A673 (cell line): ENCODE data around the gene SLC25A20. TPM values are rescaled to one million over a fixed set of nuclear protein-coding genes. Genes with fewer than 3 reads are reported as not detected.

Experiments
- BruUV-seq: library from RNA; stranded (reverse); fragments of 400-500 nt; replicated peaks from 2 replicates; lab custom pipeline; 2021; lab: Mats Ljungman, UMichigan
- CTCF ChIA-PET: fragments of 300-600 bp; sonication (Branson Sonifier 250); formaldehyde crosslinking; loops from one replicate; lab custom pipeline; 2022; ENCODE audit warnings: antibody characterized with exemption; lab: Charles Lee
- POLR2A ChIA-PET: fragments of 300-600 bp; sonication (Branson Sonifier 250); formaldehyde crosslinking; loops from one replicate; lab custom pipeline; 2022; ENCODE audit warnings: antibody characterized with exemption; ENCODE audit not compliant: low non-redundant PET; lab: Charles Lee
- DNase-seq: peaks from one replicate; pipeline ENCODE4 v3.0.0-alpha.2; 2015; ENCODE audit warnings: low spot score
- H3K27ac ChIP-seq: fragments of 200-600 bp; sonication (generic); 2 replicates; pipeline ENCODE4 v1.5.1; 2016; ENCODE audit warnings: mixed run types, low read depth, mild to moderate bottlenecking, mixed read lengths, antibody characterized with exemption, low read length; ENCODE audit not compliant: poor library complexity, severe bottlenecking
- H3K27me3 ChIP-seq: fragments of 200-600 bp; sonication (generic); replicated peaks from 2 replicates; pipeline ENCODE4 v1.6.1; 2017; ENCODE audit warnings: mixed run types, low read depth, mild to moderate bottlenecking, mixed read lengths, antibody characterized with exemption, low read length; ENCODE audit not compliant: insufficient read depth, poor library complexity
- H3K36me3 ChIP-seq: fragments of 200-600 bp; sonication (generic); 2 replicates; pipeline ENCODE4 v1.6.1; 2016; ENCODE audit warnings: mixed run types, mild to moderate bottlenecking, mixed read lengths, antibody characterized with exemption, low read length; ENCODE audit not compliant: insufficient read depth, poor library complexity, severe bottlenecking
- H3K4me1 ChIP-seq: fragments of 200-600 bp; sonication (generic); 2 replicates; pipeline ENCODE4 v1.6.1; 2017; ENCODE audit warnings: mixed run types, mild to moderate bottlenecking, mixed read lengths, antibody characterized with exemption, low read length; ENCODE audit not compliant: insufficient read depth, poor library complexity, severe bottlenecking
- H3K4me3 ChIP-seq: fragments of 200-600 bp; sonication (generic); 2 replicates; pipeline ENCODE4 v1.5.1; 2016; ENCODE audit warnings: low read depth, mixed run types, mild to moderate bottlenecking, mixed read lengths, low read length; ENCODE audit not compliant: poor library complexity, severe bottlenecking
- H3K9me3 ChIP-seq: fragments of 200-600 bp; sonication (generic); 2 replicates; pipeline ENCODE4 v1.6.1; 2016; ENCODE audit warnings: mixed run types, low read depth, mild to moderate bottlenecking, mixed read lengths, antibody characterized with exemption, low read length; ENCODE audit not compliant: poor library complexity, severe bottlenecking
- CTCF ChIP-seq: fragments of 300-800, 200-600 bp; sonication (generic); conservative IDR thresholded peaks from 2 replicates; pipeline ENCODE4 v1.5.1; 2017; ENCODE audit warnings: low read depth, mild to moderate bottlenecking, antibody characterized with exemption, low read length, moderate library complexity, mixed read lengths
- EZH2 ChIP-seq: fragments of 200-600 bp; sonication (generic); IDR thresholded peaks from 2 replicates; pipeline ENCODE4 v1.6.1; 2017; ENCODE audit warnings: borderline replicate concordance, low read depth, mild to moderate bottlenecking, mixed read lengths, antibody characterized with exemption, low read length; ENCODE audit not compliant: poor library complexity, severe bottlenecking
- intact Hi-C: fragments of 100-400 bp; cut with micrococcal nuclease; formaldehyde crosslinking; loops from one replicate; pipeline ENCODE4 v1.10.0; 2022; ENCODE audit not compliant: unreplicated experiment
- total RNA-seq: library from RNA; stranded (reverse); gene quantifications from 2 replicates; pipeline ENCODE4 v1.2.3, GENCODE V29; 2021

The SLC25A20 gene
- total RNA-seq, 1 experiment from 2014 or later = 4.9 TPM

DNA sequence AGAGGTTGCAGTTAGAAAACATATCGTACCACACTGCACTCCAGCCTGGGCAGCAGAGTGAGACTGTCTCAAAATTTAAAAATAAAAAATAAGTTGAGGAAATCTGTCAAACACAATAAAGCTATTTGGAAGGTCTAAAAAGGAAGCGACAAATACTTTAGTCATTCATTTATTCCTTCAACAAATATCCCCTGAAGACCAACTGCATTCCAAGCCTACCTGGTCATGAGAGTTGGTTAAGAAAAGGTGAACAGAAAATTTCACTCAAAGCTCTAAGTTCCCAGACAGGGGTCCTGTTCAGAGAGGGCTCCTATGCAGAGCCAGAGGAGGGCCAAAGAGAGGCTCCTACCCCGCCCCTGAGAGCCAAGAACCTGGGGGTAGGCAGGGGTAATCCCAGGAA is 35.6 kb downstream of the SLC25A20 start:
- no peak for DNase-seq
- no peak overlapping the region for H3K4me3 ChIP-seq
- ChIA-PET CTCF (no interaction called here), POLR2A (no interaction called here)
- BruUV-seq = no TSS peak
- TF ChIP-seq CTCF = no peak
- no peak for TF ChIP-seq EZH2
- intact Hi-C loops = no loop called here
- H3K9me3 ChIP-seq = no peaks in the 10 kb centered on the region
- H3K27ac ChIP-seq = no peak overlapping the region
- no peaks in the 10 kb centered on the region for H3K27me3 ChIP-seq
- H3K36me3 ChIP-seq = no peaks in the 10 kb centered on the region
- no peaks in the 10 kb centered on the region for H3K4me1 ChIP-seq

- no peaks in the 10 kb centered on the region for H3K36me3 ChIP-seq
- ChIA-PET CTCF (no interaction called here), POLR2A (no interaction called here)
- H3K27ac ChIP-seq = no peak overlapping the region
- intact Hi-C loops = no loop called here
- H3K9me3 ChIP-seq = no peaks in the 10 kb centered on the region
- no peak overlapping the region for H3K4me3 ChIP-seq
- no peak for DNase-seq
- TF ChIP-seq EZH2 (no peak), CTCF (no peak)
- BruUV-seq = no TSS peak
- H3K4me1 ChIP-seq = no peaks in the 10 kb centered on the region
- H3K27me3 ChIP-seq = no peaks in the 10 kb centered on the region
These were observed 39.5 kb downstream of the SLC25A20 start for GRCh38 chr3:48859206-48859605.

- Histone ChIP-seq H3K27ac (no peak overlapping the region), H3K9me3 (no peaks in the 10 kb centered on the region), H3K36me3 (no peaks in the 10 kb centered on the region), H3K27me3 (no peaks in the 10 kb centered on the region), H3K4me3 (no peak overlapping the region), H3K4me1 (no peaks in the 10 kb centered on the region)
- intact Hi-C loops = no loop called here
- no TSS peak for BruUV-seq
- TF ChIP-seq CTCF = no peak
- TF ChIP-seq EZH2 = no peak
- DNase-seq = no peak
- ChIA-PET CTCF (no interaction called here), POLR2A (no interaction called here)
These were observed 40.0 kb downstream of the SLC25A20 start for GRCh38 chr3:48858709-48859108.
